ENCODE results near the gene MAGI1.

- TF ChIP-seq CTCF (IDR thresholded peaks at IDR 0.05), result no peak
- no peak for TF ChIP-seq POLR2A (IDR thresholded peaks at IDR 0.05)
- TF ChIP-seq EP300 (IDR thresholded peaks at IDR 0.05), result no peak
- TF ChIP-seq POLR2AphosphoS5 (IDR thresholded peaks at IDR 0.05), result no peak
Measured at GRCh38 chr3:65983100-65983499, 55.6 kb downstream of the MAGI1 start.
